Mucosa of rectum (tissue), 2 donors: ENCODE results near the gene TBC1D12.

Source experiments
- H3K27ac ChIP-seq, 2 donors: one replicate each; pipeline ENCODE4 v1.7.0; 2013; ENCODE audit warnings: inconsistent platforms in 2 of 2, low read depth in 2 of 2, low read length in 2 of 2
- H3K27me3 ChIP-seq, 2 donors: one replicate each; pipeline ENCODE4 v1.7.0; 2013; ENCODE audit warnings: low read length in 2 of 2; ENCODE audit not compliant: control insufficient read depth in 2 of 2, insufficient read depth in 2 of 2
- H3K36me3 ChIP-seq, 2 donors: one replicate each; pipeline ENCODE4 v1.7.0; 2013; ENCODE audit warnings: low read length in 2 of 2; ENCODE audit not compliant: control insufficient read depth in 2 of 2, insufficient read depth in 2 of 2
- H3K4me1 ChIP-seq, 2 donors: one replicate each; pipeline ENCODE4 v1.7.0; 2013; ENCODE audit warnings: low read length in 2 of 2, mild to moderate bottlenecking in 1 of 2; ENCODE audit not compliant: control insufficient read depth in 2 of 2, insufficient read depth in 2 of 2
- H3K4me3 ChIP-seq, 2 donors: one replicate each; pipeline ENCODE4 v1.7.0; 2013; ENCODE audit warnings: low read length in 2 of 2
- H3K9ac ChIP-seq, 2 donors: one replicate each; pipeline ENCODE4 v1.7.0; 2013; ENCODE audit warnings: low read length in 2 of 2, low read depth in 1 of 2, mild to moderate bottlenecking in 1 of 2
- H3K9me3 ChIP-seq, 2 donors: one replicate each; pipeline ENCODE4 v1.7.0; 2013; ENCODE audit warnings: low read length in 2 of 2; ENCODE audit not compliant: control insufficient read depth in 2 of 2
- donor health status: healthy.
- donor health status: Normal muscosa, but diverticular disease.

The TBC1D12 gene

DNA sequence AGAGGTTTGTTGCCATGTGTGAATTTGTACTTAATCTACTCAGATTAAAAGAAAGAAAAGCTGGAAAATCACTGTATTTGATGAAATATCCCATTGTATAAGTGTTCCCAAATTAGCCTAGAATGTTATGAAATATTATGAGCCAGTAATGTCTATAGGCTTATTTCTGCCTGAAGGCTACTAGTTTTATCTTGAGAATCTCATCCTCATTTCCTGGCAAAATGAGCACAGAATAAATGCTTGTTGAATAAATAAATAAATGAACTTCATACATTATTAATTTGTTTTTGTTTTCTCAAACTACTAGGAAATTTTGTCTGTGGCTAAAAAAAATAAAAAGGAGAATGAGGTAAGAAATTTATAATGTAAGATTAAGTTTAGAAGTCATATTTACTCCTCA is 168.7 kb downstream of the TBC1D12 start:
- Histone ChIP-seq H3K36me3 (no peaks in the 10 kb centered on the region), H3K4me3 (no peak overlapping the region), H3K4me1 (no peaks in the 10 kb centered on the region), H3K27ac (no peak overlapping the region), H3K9me3 (no peaks in the 10 kb centered on the region), H3K9ac (no peak overlapping the region), H3K27me3 (no peaks in the 10 kb centered on the region)

DNA sequence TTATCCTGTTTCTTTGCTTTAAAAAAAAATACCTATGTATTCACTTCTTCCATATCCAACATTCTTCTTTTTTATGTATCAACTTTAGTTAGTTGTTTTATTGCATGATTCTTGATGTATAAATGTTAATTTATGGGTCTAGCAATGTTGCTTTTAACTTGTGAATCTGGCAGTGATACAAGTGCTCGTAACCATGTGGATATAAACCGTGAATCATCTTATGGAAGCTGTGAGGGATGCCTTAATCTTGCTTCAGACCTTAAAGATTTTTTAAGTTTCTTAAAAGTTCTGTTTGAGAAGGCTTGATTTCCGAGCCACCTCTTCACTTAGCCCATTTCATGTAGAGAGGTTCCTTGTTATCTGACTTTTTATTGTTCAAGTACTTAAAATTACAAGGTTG is 169.2 kb downstream of the TBC1D12 start:
- Histone ChIP-seq H3K27ac (no peak overlapping the region), H3K9me3 (no peaks in the 10 kb centered on the region), H3K36me3 (no peaks in the 10 kb centered on the region), H3K4me3 (no peak overlapping the region), H3K4me1 (no peaks in the 10 kb centered on the region), H3K27me3 (no peaks in the 10 kb centered on the region), H3K9ac (no peak overlapping the region)

- Histone ChIP-seq H3K27ac (no peak overlapping the region), H3K4me1 (no peaks in the 10 kb centered on the region), H3K9me3 (no peaks in the 10 kb centered on the region)
Measured at GRCh38 chr10:94578790-94579189, 176.4 kb downstream of the TBC1D12 start.

GRCh38 chr10:94583124-94583523 is 180.8 kb downstream of the TBC1D12 start:
- Histone ChIP-seq H3K4me1 (no peaks in the 10 kb centered on the region), H3K9ac (no peak overlapping the region), H3K4me3 (no peak overlapping the region), H3K36me3 (no peaks in the 10 kb centered on the region), H3K27ac (no peak overlapping the region), H3K9me3 (no peaks in the 10 kb centered on the region), H3K27me3 (no peaks in the 10 kb centered on the region)

More at GRCh38 chr10:94578790-94579189, 176.4 kb downstream of the TBC1D12 start:
- no peak overlapping the region for H3K9ac ChIP-seq
- H3K4me3 ChIP-seq: no peak overlapping the region
- no peaks in the 10 kb centered on the region for H3K36me3 ChIP-seq
- H3K27me3 ChIP-seq: no peaks in the 10 kb centered on the region
